ENCODE measurements around the gene APLN. TPM values are rescaled to one million over a fixed set of nuclear protein-coding genes. Genes with fewer than 3 reads are reported as not detected.

APLN gene
- total and polyA plus RNA-seq, 2 of the 13 experiments (the other 11 are each of a cell fraction or from before 2014, with no cell fraction given) = 0.02 to 0.17 TPM

GRCh38 chrX:129642641-129643040 lies 12.1 kb downstream of the APLN start:
- TF ChIP-seq DNMT1 (CRISPR knock-in tag; IDR thresholded peaks at IDR 0.05) (no peak), ZBTB21 (CRISPR knock-in tag; IDR thresholded peaks at IDR 0.05) (no peak), ZNF770 (CRISPR knock-in tag; IDR thresholded peaks at IDR 0.05) (no peak), CBX5 (CRISPR knock-in tag; IDR thresholded peaks at IDR 0.05; ENCODE audit: borderline replicate concordance) (no peak)
- ChIA-PET POLR2A (no interaction called here), CTCF (ENCODE audit: low intra/inter-chr PET ratio, low total read pairs) (no interaction called here)
- WGBS (ENCODE audit: low lambda C conversion rate) = 60% methylated on average over 3 of the region's 4 CpGs
- ATAC-seq (no peak), FAIRE-seq (no peak), DNase-seq (ENCODE audit: low spot score) (no peak)
- H3K27me3 ChIP-seq (ENCODE audit: control insufficient read depth in 1 of 2, insufficient read depth in 2 of 2, low read length in 2 of 2) = no peaks in the 10 kb centered on the region; a peak in 1 of 5 replicates
- intact Hi-C loops (cut with micrococcal nuclease; ENCODE audit: unreplicated experiment) = no loop called here
- in situ Hi-C loops (cut with HindIII; ENCODE audit: extremely low pct_ligation_motif_present, low pct_unique_long_range_greater_than_20kb) = no loop called here
- no peak overlapping the region for H3K9ac ChIP-seq (ENCODE audit: insufficient read depth, low read depth, low read length)
- no peaks in the 10 kb centered on the region for H3K9me3 ChIP-seq (ENCODE audit: low read length)
- no peaks in the 10 kb centered on the region for H3K79me2 ChIP-seq (ENCODE audit: insufficient read depth, low read length)
- H2AFZ ChIP-seq (ENCODE audit: low read length) = no peak overlapping the region
- H4K20me1 ChIP-seq (ENCODE audit: insufficient read depth, low read length) = no peaks in the 10 kb centered on the region
- H3K27ac ChIP-seq (ENCODE audit: extremely low read length, insufficient read depth, low read length) = no peak overlapping the region
- H3K4me1 ChIP-seq (ENCODE audit: insufficient read depth, low read length) = no peaks in the 10 kb centered on the region
- BruUV-seq (replicated peaks) = no TSS peak
- H3K36me3 ChIP-seq (replicated peaks in 1 of 2; ENCODE audit: control insufficient read depth in 1 of 2, insufficient read depth in 2 of 2, low read length in 2 of 2) = no peaks in the 10 kb centered on the region
- H3K4me3 ChIP-seq (replicated peaks in 1 of 3; ENCODE audit: insufficient read depth in 1 of 3, low read depth in 2 of 3, low read length in 3 of 3) = no peak overlapping the region
- no peak overlapping the region for H3K4me2 ChIP-seq (ENCODE audit: low read depth, low read length)

- in situ Hi-C loops (cut with HindIII; ENCODE audit: extremely low pct_ligation_motif_present, low pct_unique_long_range_greater_than_20kb) (no loop called here), intact Hi-C loops (cut with micrococcal nuclease; ENCODE audit: unreplicated experiment) (no loop called here)
- ATAC-seq (no peak), DNase-seq (ENCODE audit: low spot score) (no peak), FAIRE-seq (no peak)
- H3K4me3 ChIP-seq (replicated peaks in 1 of 3; ENCODE audit: insufficient read depth in 1 of 3, low read depth in 2 of 3, low read length in 3 of 3) = no peak overlapping the region
- WGBS (ENCODE audit: low lambda C conversion rate) = no CpG with 5 or more reads among the region's 3 CpGs
- no peaks in the 10 kb centered on the region for H3K36me3 ChIP-seq (replicated peaks in 1 of 2; ENCODE audit: control insufficient read depth in 1 of 2, insufficient read depth in 2 of 2, low read length in 2 of 2)
- peaks cover 6% of the 10 kb centered on the region for H3K4me1 ChIP-seq (ENCODE audit: insufficient read depth, low read length)
- no TSS peak for BruUV-seq (replicated peaks)
- H3K4me2 ChIP-seq (ENCODE audit: low read depth, low read length) = no peak overlapping the region
- H3K9me3 ChIP-seq (ENCODE audit: low read length) = no peaks in the 10 kb centered on the region
- no peak overlapping the region for H3K9ac ChIP-seq (ENCODE audit: insufficient read depth, low read depth, low read length)
- ChIA-PET CTCF (ENCODE audit: low intra/inter-chr PET ratio, low total read pairs) (no interaction called here), POLR2A (no interaction called here)
- H4K20me1 ChIP-seq (ENCODE audit: insufficient read depth, low read length) = no peaks in the 10 kb centered on the region
- no peak overlapping the region for H3K27ac ChIP-seq (ENCODE audit: extremely low read length, insufficient read depth, low read length)
- no peaks in the 10 kb centered on the region for H3K79me2 ChIP-seq (ENCODE audit: insufficient read depth, low read length)
- H3K27me3 ChIP-seq (ENCODE audit: control insufficient read depth in 1 of 2, insufficient read depth in 2 of 2, low read length in 2 of 2) = no peaks in the 10 kb centered on the region; a peak in 1 of 5 replicates
- TF ChIP-seq PRDM15 (CRISPR knock-in tag; IDR thresholded peaks at IDR 0.05) (no peak), MAX (IDR thresholded peaks at IDR 0.05) (no peak), NCOR1 (IDR thresholded peaks at IDR 0.05; ENCODE audit: borderline replicate concordance, low read length) (no peak)
- H2AFZ ChIP-seq (ENCODE audit: low read length) = no peak overlapping the region
Measured at GRCh38 chrX:129641941-129642340, 12.8 kb downstream of the APLN start.
